Activated T-cell treated with anti-CD3 and anti-CD28 coated beads, Interleukin-2, amount 50 U/mL, for 1 hour (primary cell): ENCODE results near the gene CFAP43.

Experiments
- DNase-seq: peaks from one replicate; pipeline ENCODE4 v3.0.0-alpha.2; 2020

Gene CFAP43

DNA sequence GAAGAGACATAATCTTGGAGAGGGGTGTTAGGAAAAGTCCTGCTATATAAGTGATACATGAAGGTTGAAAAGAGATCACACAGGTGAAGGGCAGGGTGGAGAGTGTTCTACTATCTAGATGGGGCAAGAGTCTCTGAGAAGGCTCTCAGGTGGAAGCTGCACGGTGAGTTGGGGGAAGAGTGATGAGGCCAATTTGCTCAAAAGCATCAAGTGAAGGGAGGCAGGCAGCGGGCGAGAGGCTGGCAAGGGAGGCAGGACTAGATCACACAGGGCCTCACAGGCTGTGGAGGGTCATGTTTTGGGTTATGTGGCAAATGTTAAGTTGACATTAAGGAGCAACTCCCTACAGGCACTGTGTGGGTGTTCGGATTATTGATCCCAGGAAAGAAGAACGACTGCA, 143.9 kb downstream of the CFAP43 start:
- DNase-seq, result no peak

DNA sequence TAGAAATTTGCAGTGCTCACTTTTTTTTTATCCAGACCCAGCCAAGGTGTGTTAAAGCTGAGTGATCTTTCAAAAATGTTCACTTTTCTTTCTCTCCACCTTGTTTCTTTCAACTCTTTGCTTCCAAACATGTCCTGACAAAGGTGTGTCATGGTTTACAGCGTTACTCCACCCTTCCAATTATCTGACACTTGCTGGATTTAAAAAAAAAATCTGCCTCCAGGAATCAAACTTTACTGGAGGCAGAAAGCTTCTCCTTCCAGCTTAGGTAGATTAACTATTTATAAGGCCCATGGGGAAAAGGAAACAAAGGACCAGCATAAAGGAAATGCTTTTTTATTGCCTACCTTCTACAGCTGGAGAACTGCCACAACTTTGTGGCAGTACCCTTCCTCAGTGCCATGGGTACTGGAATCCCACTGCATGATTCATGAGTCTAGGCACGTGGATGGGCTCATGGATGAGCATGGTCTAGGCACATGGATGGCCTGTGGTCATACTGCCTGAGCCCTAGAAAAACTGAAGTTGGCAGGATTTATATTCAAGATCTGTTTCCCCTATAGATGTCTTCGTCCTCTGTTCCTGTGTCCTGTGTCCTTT, 146.3 kb downstream of the CFAP43 start, which contains the start of gene COL17A1:
TSS of gene COL17A1 (minus strand) at position 80 of the 600 bp plus-strand sequence. CDS start 5,207 bp downstream, outside the sequence.
- no peak for DNase-seq

DNA sequence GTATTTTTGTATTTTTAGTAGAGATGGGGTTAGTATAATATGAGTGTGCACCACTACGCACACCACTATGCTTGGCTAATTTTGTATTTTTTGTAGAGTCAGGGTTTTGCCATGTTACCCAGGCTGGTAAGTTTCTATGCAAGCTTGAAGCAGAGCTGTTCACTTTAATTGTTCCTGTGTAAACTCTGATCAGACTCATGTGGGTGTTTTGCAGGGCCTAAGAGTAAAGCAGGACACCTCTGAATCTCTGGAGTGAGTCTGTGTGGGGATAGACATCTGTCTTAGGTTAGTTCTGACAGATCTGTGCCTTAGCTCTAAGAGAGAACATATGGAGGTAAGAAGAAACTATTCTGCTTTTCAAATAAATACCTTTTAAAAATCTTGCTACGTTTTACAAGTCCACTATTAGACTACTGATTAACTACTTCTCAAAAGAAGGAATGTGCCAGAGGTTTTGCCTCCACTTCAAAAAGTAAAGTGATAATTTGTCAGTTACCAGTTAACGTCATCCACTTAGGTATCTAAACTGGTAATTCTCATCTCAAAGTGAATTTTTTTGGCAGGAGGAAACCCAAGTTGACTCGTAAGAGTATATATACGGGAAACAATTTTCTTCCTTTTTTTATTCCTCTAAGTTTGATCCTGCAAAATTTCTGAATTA, 147.6 kb downstream of the CFAP43 start:
- DNase-seq, result no peak

DNA sequence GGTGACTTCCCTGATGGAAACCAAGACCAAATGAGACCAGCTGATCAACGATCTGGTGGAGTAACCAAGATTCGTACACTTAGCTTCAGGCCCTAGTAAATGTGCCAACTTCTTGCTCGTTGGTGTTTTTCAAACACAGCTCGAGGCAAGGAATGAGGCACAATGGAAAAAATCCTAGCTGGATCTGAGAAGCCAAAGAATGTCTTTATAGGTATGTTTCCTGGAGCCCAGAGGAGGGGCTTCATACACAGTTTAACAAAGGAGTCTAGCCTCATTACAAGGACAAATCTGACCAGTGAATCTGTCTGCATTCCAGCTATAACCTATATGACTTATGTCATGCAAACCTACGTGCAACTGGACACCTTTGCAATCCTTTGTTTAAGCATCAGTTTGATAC, 150.2 kb downstream of the CFAP43 start:
- no peak for DNase-seq

DNA sequence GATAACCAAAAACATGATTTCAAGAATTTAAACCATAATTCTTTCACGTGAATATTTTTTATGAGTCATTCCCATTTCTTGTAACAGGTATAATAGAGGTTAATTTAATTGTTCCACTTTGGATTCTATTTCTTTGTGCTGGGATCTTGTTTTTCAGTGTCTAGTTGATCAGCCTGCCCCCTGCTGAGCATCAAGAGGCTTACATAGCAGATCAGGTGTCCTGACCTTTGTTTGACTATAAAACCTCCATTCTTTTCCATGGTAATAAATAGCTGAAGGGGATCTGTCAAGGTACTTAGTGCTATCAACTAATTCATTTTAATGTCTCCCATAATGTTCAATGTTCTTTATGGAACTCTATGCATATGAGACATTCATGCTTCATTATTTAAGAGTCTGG, 151.4 kb downstream of the CFAP43 start:
- DNase-seq, result no peak
